SK-N-SH treated with all-trans-retinoic acid at 6 μM for 48 hours (cell line): ENCODE results near the gene METTL8.
A peak's percentile ranks its signal among the peaks of the same experiment; 100 is the strongest.

Experiments
- ATAC-seq: fragments of 200-7000 bp; cut with Tn5 transposase; 3 replicates; pipeline ENCODE4 v1.9.1; 2020; ENCODE audit warnings: mild to moderate bottlenecking, moderate library complexity
- CREB5 ChIP-seq: fragments of 250-450 bp; sonication (Bioruptor Pico); IDR thresholded peaks from 2 replicates; pipeline ENCODE4 v1.5.1; 2020; ENCODE audit warnings: low read depth, mild to moderate bottlenecking, moderate library complexity
- CSDC2 ChIP-seq: fragments of 250-450 bp; sonication (Bioruptor Pico); IDR thresholded peaks from 2 replicates; pipeline ENCODE4 v1.5.0; 2020; ENCODE audit warnings: mild to moderate bottlenecking, moderate library complexity
- CSRNP3 ChIP-seq: fragments of 250-450 bp; sonication (Bioruptor Pico); IDR thresholded peaks from 2 replicates; pipeline ENCODE4 v1.5.1; 2021; ENCODE audit warnings: mild to moderate bottlenecking, moderate library complexity
- ESRRG ChIP-seq: fragments of 250-450 bp; sonication (Bioruptor Pico); IDR thresholded peaks from 2 replicates; pipeline ENCODE4 v1.6.1; 2021; ENCODE audit warnings: mild to moderate bottlenecking
- GLIS3 ChIP-seq: fragments of 250-450 bp; sonication (Bioruptor Pico); IDR thresholded peaks from 2 replicates; pipeline ENCODE4 v1.5.0; 2020; ENCODE audit warnings: mild to moderate bottlenecking, moderate library complexity
- ISL1 ChIP-seq: fragments of 250-450 bp; sonication (Bioruptor Pico); IDR thresholded peaks from 2 replicates; pipeline ENCODE4 v2.1.2; 2022; ENCODE audit warnings: mild to moderate bottlenecking, moderate library complexity
- OSR1 ChIP-seq: fragments of 250-450 bp; sonication (Bioruptor Pico); IDR thresholded peaks from 2 replicates; pipeline ENCODE4 v1.8.0; 2022; ENCODE audit warnings: moderate library complexity, mild to moderate bottlenecking, inconsistent platforms
- PATZ1 ChIP-seq: fragments of 250-450 bp; sonication (Bioruptor Pico); IDR thresholded peaks from 2 replicates; pipeline ENCODE4 v1.8.0; 2020; ENCODE audit warnings: mild to moderate bottlenecking, moderate library complexity, borderline replicate concordance
- POU6F1 ChIP-seq: fragments of 250-450 bp; sonication (Bioruptor Pico); IDR thresholded peaks from 2 replicates; pipeline ENCODE4 v1.8.0; 2021; ENCODE audit warnings: low read depth, mild to moderate bottlenecking, moderate library complexity, borderline replicate concordance
- PPARA ChIP-seq: fragments of 250-450 bp; sonication (Bioruptor Pico); IDR thresholded peaks from 2 replicates; pipeline ENCODE4 v1.5.0; 2020; ENCODE audit warnings: mild to moderate bottlenecking, borderline replicate concordance
- RARB ChIP-seq: fragments of 250-450 bp; sonication (Bioruptor Pico); IDR thresholded peaks from 2 replicates; pipeline ENCODE4 v1.8.0; 2021; ENCODE audit warnings: mild to moderate bottlenecking, moderate library complexity
- SNAI2 ChIP-seq: fragments of 250-450 bp; sonication (Bioruptor Pico); IDR thresholded peaks from 2 replicates; pipeline ENCODE4 v1.5.0; 2020; ENCODE audit warnings: mild to moderate bottlenecking, moderate library complexity
- TCF4 ChIP-seq: fragments of 250-450 bp; sonication (Bioruptor Pico); IDR thresholded peaks from 2 replicates; pipeline ENCODE4 v1.8.0; 2021; ENCODE audit warnings: mild to moderate bottlenecking, moderate library complexity, borderline replicate concordance
- TOX ChIP-seq: fragments of 250-450 bp; sonication (Bioruptor Pico); IDR thresholded peaks from 2 replicates; pipeline ENCODE4 v1.8.0; 2021; ENCODE audit warnings: mild to moderate bottlenecking, moderate library complexity, borderline replicate concordance
- TSHZ2 ChIP-seq: fragments of 250-450 bp; sonication (Bioruptor Pico); IDR thresholded peaks from 2 replicates; pipeline ENCODE4 v1.5.0; 2020; ENCODE audit warnings: mild to moderate bottlenecking, moderate library complexity
- ZC3H10 ChIP-seq: fragments of 250-450 bp; sonication (Bioruptor Pico); IDR thresholded peaks from 2 replicates; pipeline ENCODE4 v1.5.1; 2021; ENCODE audit warnings: mild to moderate bottlenecking, moderate library complexity
- ZFP3 ChIP-seq: fragments of 250-450 bp; sonication (Bioruptor Pico); IDR thresholded peaks from 2 replicates; pipeline ENCODE4 v1.5.0; 2020; ENCODE audit warnings: mild to moderate bottlenecking, moderate library complexity
- ZFP30 ChIP-seq: fragments of 450-650 bp; formaldehyde crosslinking; IDR thresholded peaks from 2 replicates; pipeline ENCODE4 v1.5.0; 2022; ENCODE audit warnings: mild to moderate bottlenecking, moderate library complexity
- ZNF70 ChIP-seq: fragments of 450-650 bp; formaldehyde crosslinking; IDR thresholded peaks from 2 replicates; pipeline ENCODE4 v1.5.0; 2020; ENCODE audit warnings: mild to moderate bottlenecking, moderate library complexity
- ZNF8 ChIP-seq: fragments of 450-650 bp; formaldehyde crosslinking; IDR thresholded peaks from 2 replicates; pipeline ENCODE4 v1.5.0; 2020; ENCODE audit warnings: mild to moderate bottlenecking, moderate library complexity

METTL8 gene

GRCh38 chr2:171432969-171433762, 624 bp downstream of the METTL8 start:
- no peak for TF ChIP-seq ZNF8 (CRISPR knock-in tag)
- no peak for TF ChIP-seq TOX (CRISPR knock-in tag)
- no peak for TF ChIP-seq POU6F1 (CRISPR knock-in tag)
- TF ChIP-seq PPARA (CRISPR knock-in tag): no peak
- no peak for TF ChIP-seq TCF4 (CRISPR knock-in tag)
- no peak for TF ChIP-seq ZNF70 (CRISPR knock-in tag)
- no peak for TF ChIP-seq RARB
- no peak for TF ChIP-seq OSR1
- no peak for TF ChIP-seq CREB5
- TF ChIP-seq TSHZ2 (CRISPR knock-in tag): no peak
- TF ChIP-seq SNAI2 (CRISPR knock-in tag): no peak
- no peak for TF ChIP-seq ZFP3 (CRISPR knock-in tag)
- no peak for TF ChIP-seq ZC3H10 (CRISPR knock-in tag)
- no peak for TF ChIP-seq ESRRG (CRISPR knock-in tag)
- no peak for TF ChIP-seq GLIS3 (CRISPR knock-in tag)
- no peak for TF ChIP-seq CSDC2
- TF ChIP-seq CSRNP3: no peak
- TF ChIP-seq, all 23 proteins: peak for 0
- peak; percentile 7 for ATAC-seq

- no peak for ATAC-seq
- TF ChIP-seq ZFP30 (CRISPR knock-in tag) (no peak), TCF4 (CRISPR knock-in tag) (no peak), CSRNP3 (no peak), PATZ1 (no peak), ZFP3 (CRISPR knock-in tag) (no peak), ZC3H10 (CRISPR knock-in tag) (no peak), ISL1 (no peak)
Observed at GRCh38 chr2:171432206-171432968, 1.4 kb downstream of the METTL8 start.
